ENCODE measurements around the gene LAMA1. TPM values are rescaled to one million over a fixed set of nuclear protein-coding genes. Genes with fewer than 3 reads are reported as not detected.

LAMA1 gene
- total RNA-seq, 1 experiment from 2014 or later, result not detected

GRCh38 chr18:6983366-6983765 is 134.2 kb downstream of the LAMA1 start:
- BruUV-seq (replicated peaks), result no TSS peak
- intact Hi-C loops (cut with micrococcal nuclease; ENCODE audit: unreplicated experiment), result no loop called here
- no peak for DNase-seq
- Histone ChIP-seq H3F3A (ENCODE audit: insufficient read depth, low read depth) (no peaks in the 10 kb centered on the region), H3K36me3 (ENCODE audit: low read depth) (no peaks in the 10 kb centered on the region), H3K9me3 (ENCODE audit: insufficient read depth, low read depth) (no peaks in the 10 kb centered on the region), H3K4me3 (no peak overlapping the region), H3K27ac (no peak overlapping the region), H3K27me3 (ENCODE audit: insufficient read depth, low read depth) (peaks cover 67% of the 10 kb centered on the region), H2AFZ (no peak overlapping the region), H3K4me1 (replicated peaks; ENCODE audit: insufficient read depth) (no peaks in the 10 kb centered on the region), H3K4me2 (no peak overlapping the region), H4K20me1 (ENCODE audit: insufficient read depth) (no peaks in the 10 kb centered on the region), H3K79me2 (ENCODE audit: low read depth) (no peaks in the 10 kb centered on the region), H3K9me2 (ENCODE audit: insufficient read depth) (no peaks in the 10 kb centered on the region)
- CTCF ChIA-PET, result no interaction called here
- TF ChIP-seq CTCF (conservative IDR thresholded peaks at IDR 0.05), result no peak
- no peak for TF ChIP-seq EZH2 (IDR thresholded peaks at IDR 0.05; ENCODE audit: low read depth)
- POLR2A ChIA-PET (ENCODE audit: unreplicated experiment), result no interaction called here

GRCh38 chr18:6982398-6982797 is 135.2 kb downstream of the LAMA1 start:
- no TSS peak for BruUV-seq (replicated peaks)
- H3K9me2 ChIP-seq (ENCODE audit: insufficient read depth), result no peaks in the 10 kb centered on the region
- H3K4me3 ChIP-seq, result no peak overlapping the region
- TF ChIP-seq EZH2 (IDR thresholded peaks at IDR 0.05; ENCODE audit: low read depth), result no peak
- TF ChIP-seq CTCF (conservative IDR thresholded peaks at IDR 0.05), result no peak
- H3K9me3 ChIP-seq (ENCODE audit: insufficient read depth, low read depth), result no peaks in the 10 kb centered on the region
- H3K4me1 ChIP-seq (replicated peaks; ENCODE audit: insufficient read depth), result no peaks in the 10 kb centered on the region
- H3K36me3 ChIP-seq (ENCODE audit: low read depth), result no peaks in the 10 kb centered on the region
- no peak overlapping the region for H3K27ac ChIP-seq
- ChIA-PET POLR2A (ENCODE audit: unreplicated experiment) (no interaction called here), CTCF (no interaction called here)
- no peaks in the 10 kb centered on the region for H4K20me1 ChIP-seq (ENCODE audit: insufficient read depth)
- H3K27me3 ChIP-seq (ENCODE audit: insufficient read depth, low read depth), result peaks cover 68% of the 10 kb centered on the region
- H3F3A ChIP-seq (ENCODE audit: insufficient read depth, low read depth), result no peaks in the 10 kb centered on the region
- H3K4me2 ChIP-seq, result no peak overlapping the region
- no peaks in the 10 kb centered on the region for H3K79me2 ChIP-seq (ENCODE audit: low read depth)
- no peak overlapping the region for H2AFZ ChIP-seq
- intact Hi-C loops (cut with micrococcal nuclease; ENCODE audit: unreplicated experiment), result no loop called here
- DNase-seq, result no peak

GRCh38 chr18:6980363-6980762 is 137.2 kb downstream of the LAMA1 start:
- Histone ChIP-seq H2AFZ (no peak overlapping the region), H3F3A (ENCODE audit: insufficient read depth, low read depth) (no peaks in the 10 kb centered on the region), H3K9me2 (ENCODE audit: insufficient read depth) (no peaks in the 10 kb centered on the region), H3K9me3 (ENCODE audit: insufficient read depth, low read depth) (no peaks in the 10 kb centered on the region), H3K4me3 (no peak overlapping the region), H4K20me1 (ENCODE audit: insufficient read depth) (no peaks in the 10 kb centered on the region), H3K27me3 (ENCODE audit: insufficient read depth, low read depth) (peaks cover 68% of the 10 kb centered on the region), H3K79me2 (ENCODE audit: low read depth) (no peaks in the 10 kb centered on the region), H3K36me3 (ENCODE audit: low read depth) (no peaks in the 10 kb centered on the region), H3K4me2 (no peak overlapping the region), H3K4me1 (replicated peaks; ENCODE audit: insufficient read depth) (no peaks in the 10 kb centered on the region), H3K27ac (no peak overlapping the region)
- no TSS peak for BruUV-seq (replicated peaks)
- intact Hi-C loops (cut with micrococcal nuclease; ENCODE audit: unreplicated experiment), result no loop called here
- ChIA-PET CTCF (no interaction called here), POLR2A (ENCODE audit: unreplicated experiment) (no interaction called here)
- TF ChIP-seq EZH2 (IDR thresholded peaks at IDR 0.05; ENCODE audit: low read depth) (no peak), CTCF (conservative IDR thresholded peaks at IDR 0.05) (no peak)
- peak in 1 of 2 experiments; percentile 38 for DNase-seq
